Measurements from ENCODE around the gene HS3ST5.

HS3ST5 gene

GRCh38 chr6:114061116-114061515 is 281.7 kb downstream of the HS3ST5 start:
- no peaks in the 10 kb centered on the region for H3K36me3 ChIP-seq (ENCODE audit: low read length)
- TF ChIP-seq EZH2phosphoT487 (conservative IDR thresholded peaks at IDR 0.05; ENCODE audit: low read length) = no peak
- TF ChIP-seq, protein P1, sequence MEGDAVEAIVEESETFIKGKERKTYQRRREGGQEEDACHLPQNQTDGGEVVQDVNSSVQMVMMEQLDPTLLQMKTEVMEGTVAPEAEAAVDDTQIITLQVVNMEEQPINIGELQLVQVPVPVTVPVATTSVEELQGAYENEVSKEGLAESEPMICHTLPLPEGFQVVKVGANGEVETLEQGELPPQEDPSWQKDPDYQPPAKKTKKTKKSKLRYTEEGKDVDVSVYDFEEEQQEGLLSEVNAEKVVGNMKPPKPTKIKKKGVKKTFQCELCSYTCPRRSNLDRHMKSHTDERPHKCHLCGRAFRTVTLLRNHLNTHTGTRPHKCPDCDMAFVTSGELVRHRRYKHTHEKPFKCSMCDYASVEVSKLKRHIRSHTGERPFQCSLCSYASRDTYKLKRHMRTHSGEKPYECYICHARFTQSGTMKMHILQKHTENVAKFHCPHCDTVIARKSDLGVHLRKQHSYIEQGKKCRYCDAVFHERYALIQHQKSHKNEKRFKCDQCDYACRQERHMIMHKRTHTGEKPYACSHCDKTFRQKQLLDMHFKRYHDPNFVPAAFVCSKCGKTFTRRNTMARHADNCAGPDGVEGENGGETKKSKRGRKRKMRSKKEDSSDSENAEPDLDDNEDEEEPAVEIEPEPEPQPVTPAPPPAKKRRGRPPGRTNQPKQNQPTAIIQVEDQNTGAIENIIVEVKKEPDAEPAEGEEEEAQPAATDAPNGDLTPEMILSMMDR (IDR thresholded peaks at IDR 0.05; ENCODE audit: insufficient read depth, low read length, poor library complexity, severe bottlenecking) = no peak
- H3K27ac ChIP-seq (ENCODE audit: low read depth, low read length) = no peak overlapping the region
- H2AFZ ChIP-seq (ENCODE audit: low read depth, low read length, severe bottlenecking) = no peak overlapping the region
- H3K4me2 ChIP-seq (ENCODE audit: low read depth, low read length, poor library complexity, severe bottlenecking) = no peak overlapping the region
- no peaks in the 10 kb centered on the region for H3K9me3 ChIP-seq (ENCODE audit: insufficient read depth, low read length)
- no peak overlapping the region for H3K9ac ChIP-seq (ENCODE audit: low read length)
- H4K20me1 ChIP-seq (ENCODE audit: low read depth, low read length) = no peaks in the 10 kb centered on the region
- H3K4me3 ChIP-seq (ENCODE audit: insufficient read depth, low read length, poor library complexity, severe bottlenecking) = no peak overlapping the region
- H3K9me2 ChIP-seq (replicated peaks; ENCODE audit: insufficient read depth, low read length) = no peaks in the 10 kb centered on the region
- no peaks in the 10 kb centered on the region for H3K79me2 ChIP-seq (ENCODE audit: insufficient read depth, low read length)
- H3F3A ChIP-seq (ENCODE audit: insufficient read depth) = no peaks in the 10 kb centered on the region
- H3K27me3 ChIP-seq (ENCODE audit: low read length) = no peaks in the 10 kb centered on the region

GRCh38 chr6:114058435-114058834 is 284.4 kb downstream of the HS3ST5 start:
- no peaks in the 10 kb centered on the region for H3K9me3 ChIP-seq (ENCODE audit: insufficient read depth, low read length)
- H3K27me3 ChIP-seq (ENCODE audit: low read length) = no peaks in the 10 kb centered on the region
- H2AFZ ChIP-seq (ENCODE audit: low read depth, low read length, severe bottlenecking) = no peak overlapping the region
- no peak overlapping the region for H3K4me2 ChIP-seq (ENCODE audit: low read depth, low read length, poor library complexity, severe bottlenecking)
- H3K4me3 ChIP-seq (ENCODE audit: insufficient read depth, low read length, poor library complexity, severe bottlenecking) = no peak overlapping the region
- H4K20me1 ChIP-seq (ENCODE audit: low read depth, low read length) = no peaks in the 10 kb centered on the region
- no peaks in the 10 kb centered on the region for H3F3A ChIP-seq (ENCODE audit: insufficient read depth)
- TF ChIP-seq, protein P1 (IDR thresholded peaks at IDR 0.05; ENCODE audit: insufficient read depth, low read length, poor library complexity, severe bottlenecking) = no peak
- TF ChIP-seq EZH2phosphoT487 (conservative IDR thresholded peaks at IDR 0.05; ENCODE audit: low read length) = no peak
- no peaks in the 10 kb centered on the region for H3K9me2 ChIP-seq (replicated peaks; ENCODE audit: insufficient read depth, low read length)
- no peaks in the 10 kb centered on the region for H3K79me2 ChIP-seq (ENCODE audit: insufficient read depth, low read length)
- H3K9ac ChIP-seq (ENCODE audit: low read length) = no peak overlapping the region
- no peaks in the 10 kb centered on the region for H3K36me3 ChIP-seq (ENCODE audit: low read length)
- H3K27ac ChIP-seq (ENCODE audit: low read depth, low read length) = no peak overlapping the region

GRCh38 chr6:114055763-114056162 is 287.1 kb downstream of the HS3ST5 start:
- Histone ChIP-seq H2AFZ (ENCODE audit: low read depth, low read length, severe bottlenecking) (no peak overlapping the region), H3K27me3 (ENCODE audit: low read length) (peaks cover 5% of the 10 kb centered on the region; the same call in 1 of the 2 replicates)

DNA sequence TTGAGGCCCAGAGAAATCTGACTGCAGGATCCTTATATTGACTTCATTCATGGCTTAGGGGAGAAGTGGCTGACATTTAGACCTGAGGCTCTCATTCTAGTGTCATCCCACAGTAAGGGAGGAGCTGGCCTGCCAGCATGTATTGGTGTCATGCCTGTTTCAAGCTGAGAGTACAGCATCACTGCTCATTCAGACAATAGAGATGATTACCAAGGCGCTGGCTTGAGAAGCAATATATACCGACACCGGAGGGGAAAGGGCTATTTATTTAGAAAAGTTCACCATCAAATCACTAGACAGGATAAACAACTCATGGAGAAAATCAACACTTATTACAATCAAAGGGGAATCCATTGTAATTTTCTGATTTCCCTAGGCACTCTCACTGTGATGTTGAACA is 287.5 kb downstream of the HS3ST5 start:
- TF ChIP-seq EZH2phosphoT487 (conservative IDR thresholded peaks at IDR 0.05; ENCODE audit: low read length) = no peak
- TF ChIP-seq, protein P1 (IDR thresholded peaks at IDR 0.05; ENCODE audit: insufficient read depth, low read length, poor library complexity, severe bottlenecking) = no peak
- Histone ChIP-seq H3K79me2 (ENCODE audit: insufficient read depth, low read length) (no peaks in the 10 kb centered on the region), H3K4me3 (ENCODE audit: insufficient read depth, low read length, poor library complexity, severe bottlenecking) (no peak overlapping the region), H3K27ac (ENCODE audit: low read depth, low read length) (no peak overlapping the region), H3K9me2 (replicated peaks; ENCODE audit: insufficient read depth, low read length) (no peaks in the 10 kb centered on the region), H4K20me1 (ENCODE audit: low read depth, low read length) (no peaks in the 10 kb centered on the region), H3K9ac (ENCODE audit: low read length) (no peak overlapping the region), H3K36me3 (ENCODE audit: low read length) (no peaks in the 10 kb centered on the region), H3K27me3 (ENCODE audit: low read length) (peaks cover 5% of the 10 kb centered on the region; the same call in 1 of the 2 replicates), H3K9me3 (ENCODE audit: insufficient read depth, low read length) (no peaks in the 10 kb centered on the region), H2AFZ (ENCODE audit: low read depth, low read length, severe bottlenecking) (no peak overlapping the region), H3F3A (ENCODE audit: insufficient read depth) (no peaks in the 10 kb centered on the region), H3K4me2 (ENCODE audit: low read depth, low read length, poor library complexity, severe bottlenecking) (no peak overlapping the region)

More at GRCh38 chr6:114055763-114056162, 287.1 kb downstream of the HS3ST5 start:
- Histone ChIP-seq H3K79me2 (ENCODE audit: insufficient read depth, low read length) (no peaks in the 10 kb centered on the region), H3K4me3 (ENCODE audit: insufficient read depth, low read length, poor library complexity, severe bottlenecking) (no peak overlapping the region), H3K36me3 (ENCODE audit: low read length) (no peaks in the 10 kb centered on the region), H4K20me1 (ENCODE audit: low read depth, low read length) (no peaks in the 10 kb centered on the region), H3K4me2 (ENCODE audit: low read depth, low read length, poor library complexity, severe bottlenecking) (no peak overlapping the region), H3K9ac (ENCODE audit: low read length) (no peak overlapping the region), H3K27ac (ENCODE audit: low read depth, low read length) (no peak overlapping the region), H3K9me3 (ENCODE audit: insufficient read depth, low read length) (no peaks in the 10 kb centered on the region), H3K9me2 (replicated peaks; ENCODE audit: insufficient read depth, low read length) (no peaks in the 10 kb centered on the region), H3F3A (ENCODE audit: insufficient read depth) (no peaks in the 10 kb centered on the region)
- TF ChIP-seq EZH2phosphoT487 (conservative IDR thresholded peaks at IDR 0.05; ENCODE audit: low read length) = no peak

All from SU-DHL-6 (cell line).